HG03064 (cell line): ENCODE data around the gene SEC14L3.

Source experiments
- ATAC-seq: cut with Tn5 transposase; IDR thresholded peaks from one replicate; pipeline ENCODE4 v1.9.1; 2021; ENCODE audit warnings: low read depth; ENCODE audit not compliant: unreplicated experiment

SEC14L3 gene

DNA sequence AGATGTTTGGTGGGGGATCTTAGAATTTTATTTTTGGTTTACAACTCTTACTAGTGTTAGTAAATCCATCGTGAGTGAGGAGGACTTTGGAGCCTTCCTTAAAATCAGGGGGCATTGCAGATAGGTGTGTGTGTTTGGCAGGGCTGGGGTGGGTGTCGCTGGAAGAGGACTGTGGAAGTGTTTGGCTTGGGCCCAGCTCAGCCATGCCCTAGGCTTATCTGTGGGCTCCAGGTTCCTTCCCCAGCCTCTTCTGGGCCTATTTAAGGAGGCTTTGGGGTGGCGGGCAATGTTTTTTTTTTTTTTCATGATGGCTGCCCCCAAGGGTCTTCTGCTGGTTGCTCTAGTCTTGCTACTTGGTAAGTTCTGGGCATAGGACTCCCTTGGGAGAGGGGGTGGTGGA is 24.2 kb downstream of the SEC14L3 start:
- no peak for ATAC-seq

DNA sequence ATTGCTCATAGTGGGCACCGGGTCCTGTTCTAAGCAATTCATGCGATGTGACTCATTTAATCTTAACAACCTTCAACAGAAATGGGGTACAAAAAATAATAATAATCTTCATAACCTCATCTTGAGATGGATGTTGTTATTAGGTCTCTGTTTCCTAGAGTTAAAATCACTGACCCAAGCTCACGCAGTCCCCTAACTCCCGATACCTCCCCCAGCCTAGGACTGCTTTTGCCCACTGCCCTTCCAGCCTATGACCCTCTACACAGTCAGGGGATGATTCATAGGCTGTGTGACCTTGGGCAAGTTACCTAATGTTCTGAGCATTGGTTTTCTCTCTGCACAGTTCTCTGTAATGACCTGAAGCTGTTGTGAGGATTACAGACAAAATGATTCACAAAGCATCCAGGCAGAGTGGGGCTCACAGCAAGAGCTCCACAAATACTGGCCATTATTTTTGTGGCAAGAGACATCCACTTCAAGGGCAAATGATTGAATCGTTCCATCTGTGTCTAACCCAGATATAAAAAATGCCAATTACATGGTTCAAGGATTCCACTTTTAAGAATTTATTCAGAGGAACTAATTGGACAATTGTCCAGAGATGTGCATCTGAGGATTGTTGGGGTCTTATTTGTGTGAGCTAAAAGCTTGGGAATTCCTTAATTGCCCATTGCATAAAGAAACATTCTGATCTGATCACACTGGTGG is 26.2 kb downstream of the SEC14L3 start:
- no peak for ATAC-seq

DNA sequence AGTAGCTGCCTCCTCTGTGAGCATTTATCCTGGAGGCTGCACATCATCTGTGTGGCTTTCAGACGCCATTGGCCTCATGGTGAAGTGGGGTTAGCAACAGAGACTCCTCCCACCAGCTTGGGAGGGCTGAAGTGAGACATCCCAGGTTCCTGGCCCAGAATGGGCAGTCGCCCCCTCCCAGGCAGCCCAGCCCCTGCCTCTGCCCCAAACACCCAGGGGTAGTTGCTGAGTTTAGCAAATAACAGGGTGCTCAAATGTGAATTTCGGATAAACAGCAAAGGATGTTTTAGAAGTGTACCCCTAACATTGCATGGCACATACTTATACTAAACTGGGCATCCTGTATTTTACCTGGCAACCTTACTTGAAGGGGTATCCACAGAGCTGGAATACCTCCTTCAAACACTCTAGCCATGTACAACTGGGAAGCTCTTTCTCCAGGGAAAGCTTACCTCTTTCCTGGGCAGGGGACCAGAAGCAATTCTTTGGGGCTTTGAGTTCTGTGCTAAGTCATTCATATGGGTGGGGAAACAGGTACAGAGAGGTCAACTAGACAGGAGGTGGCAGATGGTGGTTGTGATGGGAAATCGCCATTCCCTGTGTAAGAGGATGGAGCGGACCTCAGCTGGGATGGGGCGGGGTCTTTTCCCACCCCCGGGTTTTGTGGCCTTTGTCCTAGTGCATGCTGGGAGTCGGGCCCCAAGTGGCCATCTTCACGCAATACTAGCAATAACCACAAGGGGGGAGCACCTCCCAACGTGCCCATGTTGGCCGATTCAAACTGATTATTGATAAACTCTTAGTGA is 27.0 kb downstream of the SEC14L3 start:
- no peak for ATAC-seq

DNA sequence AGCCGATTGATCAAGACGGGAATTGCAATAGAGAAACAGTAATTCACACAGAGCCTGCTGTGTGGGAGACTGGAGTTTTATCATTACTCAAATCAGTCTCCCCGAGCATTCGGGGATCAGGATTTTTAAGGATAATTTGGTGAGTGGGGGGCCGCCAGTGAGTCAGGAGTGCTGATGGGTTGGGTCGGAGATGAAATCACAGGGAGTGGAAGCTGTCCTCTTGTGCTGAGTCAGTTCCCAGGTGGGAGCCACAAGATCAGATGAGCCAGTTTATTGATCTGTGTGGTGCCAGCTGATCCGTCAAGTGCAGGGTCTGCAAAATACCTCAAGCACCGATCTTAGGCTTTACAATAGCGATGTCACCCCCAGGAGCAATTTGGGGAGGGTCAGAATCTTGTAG is 30.7 kb downstream of the SEC14L3 start:
- ATAC-seq = no peak

DNA sequence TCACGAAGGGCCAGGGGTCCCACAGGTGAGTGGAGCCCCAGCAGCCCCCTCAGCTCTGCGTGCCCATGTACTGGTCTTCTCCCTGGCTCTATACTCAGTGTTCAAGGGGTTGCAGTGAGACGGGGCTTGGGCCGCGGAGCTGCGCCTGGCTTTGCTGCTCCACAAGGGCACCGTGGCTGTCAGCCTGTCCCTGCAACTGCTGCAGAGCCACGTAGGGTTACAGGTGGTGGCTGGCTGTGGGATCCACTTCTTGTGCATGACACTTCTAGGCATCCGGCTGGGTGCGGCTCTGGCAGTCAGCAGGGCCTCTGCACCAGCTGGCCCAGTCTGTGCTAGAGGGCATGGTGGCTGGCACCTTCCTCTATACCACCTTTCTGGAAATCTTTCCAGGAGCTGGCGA is 32.0 kb downstream of the SEC14L3 start:
- no peak for ATAC-seq

DNA sequence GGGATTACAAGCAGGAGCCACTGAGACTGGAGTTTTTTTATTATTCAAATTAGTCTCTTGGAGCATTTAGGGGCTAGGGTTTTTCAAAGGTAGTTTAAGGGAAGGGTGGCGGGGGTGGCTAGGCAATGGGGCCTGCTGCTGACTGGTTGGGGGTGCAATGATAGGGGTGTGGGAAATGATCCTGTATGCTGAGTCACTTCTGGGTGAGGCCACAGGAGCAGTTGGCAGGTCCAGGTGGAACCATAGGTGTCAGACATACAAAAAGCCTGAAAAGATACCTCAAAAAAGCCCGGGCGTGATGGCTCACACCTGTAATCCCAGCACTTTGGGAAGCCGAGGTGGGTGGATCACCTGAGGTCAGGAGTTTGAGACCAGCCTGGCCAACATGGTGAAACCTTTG is 32.6 kb downstream of the SEC14L3 start:
- no peak for ATAC-seq

DNA sequence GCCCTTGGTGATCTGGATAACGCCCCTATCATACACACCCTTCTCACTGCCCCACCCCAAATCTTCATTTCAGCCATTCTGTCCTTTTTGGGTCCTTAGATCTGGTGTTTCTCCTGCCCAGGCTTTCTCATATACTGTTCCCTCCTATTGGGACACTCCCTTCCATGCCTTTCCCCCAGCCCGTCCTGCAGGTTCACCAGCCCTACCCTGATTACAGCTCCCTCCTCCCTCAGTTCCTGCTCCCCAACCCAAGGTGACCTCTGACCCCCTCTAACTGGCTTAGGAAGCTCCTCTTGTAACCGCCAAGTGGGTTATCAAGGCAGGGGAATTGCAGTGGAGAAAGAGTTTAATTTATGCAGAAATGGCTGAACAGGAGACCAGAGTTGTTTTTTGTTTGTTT is 33.3 kb downstream of the SEC14L3 start:
- no peak for ATAC-seq

DNA sequence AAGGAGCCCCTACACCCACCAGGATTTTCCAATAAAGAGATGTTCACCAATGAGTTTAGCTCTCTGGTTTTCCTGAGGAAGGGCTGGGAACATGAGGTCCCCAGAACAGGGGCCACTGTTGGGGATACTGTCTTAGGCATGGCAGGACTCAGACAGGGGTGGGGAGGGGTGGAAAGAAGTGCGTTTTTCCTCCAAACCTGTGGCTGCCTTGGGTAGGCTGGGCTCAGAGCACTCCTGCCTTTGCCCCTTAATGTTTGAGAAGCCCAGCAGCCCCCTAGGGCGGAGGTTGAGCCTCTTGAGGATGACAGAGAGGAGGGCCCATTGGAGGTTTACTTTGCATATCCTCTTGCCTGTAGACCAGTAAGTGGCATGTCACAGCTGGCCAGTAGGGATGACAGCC is 35.6 kb downstream of the SEC14L3 start:
- ATAC-seq = no peak

DNA sequence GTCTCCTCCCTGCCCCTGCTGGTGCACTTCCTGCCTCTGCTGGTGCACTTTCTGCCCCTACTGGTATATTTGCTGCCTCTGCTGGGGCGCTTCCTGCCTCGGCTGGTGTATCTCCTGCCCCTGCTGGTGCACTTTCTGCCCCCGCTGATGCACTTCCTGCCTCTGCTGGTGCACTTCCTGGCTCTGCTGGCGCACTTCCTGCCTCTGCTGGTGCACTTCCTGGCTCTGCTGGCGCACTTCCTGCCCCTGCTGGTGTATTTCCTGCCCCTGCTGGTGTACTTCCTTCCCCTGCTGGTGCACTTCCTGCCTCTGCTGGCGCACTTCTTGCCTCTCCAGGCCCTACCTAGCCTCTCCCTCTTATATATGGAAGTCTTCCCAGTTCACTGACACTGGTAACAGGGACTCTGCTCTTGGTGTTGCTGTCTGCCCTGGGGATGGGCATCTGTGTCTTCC is 36.1 kb downstream of the SEC14L3 start:
- no peak for ATAC-seq

DNA sequence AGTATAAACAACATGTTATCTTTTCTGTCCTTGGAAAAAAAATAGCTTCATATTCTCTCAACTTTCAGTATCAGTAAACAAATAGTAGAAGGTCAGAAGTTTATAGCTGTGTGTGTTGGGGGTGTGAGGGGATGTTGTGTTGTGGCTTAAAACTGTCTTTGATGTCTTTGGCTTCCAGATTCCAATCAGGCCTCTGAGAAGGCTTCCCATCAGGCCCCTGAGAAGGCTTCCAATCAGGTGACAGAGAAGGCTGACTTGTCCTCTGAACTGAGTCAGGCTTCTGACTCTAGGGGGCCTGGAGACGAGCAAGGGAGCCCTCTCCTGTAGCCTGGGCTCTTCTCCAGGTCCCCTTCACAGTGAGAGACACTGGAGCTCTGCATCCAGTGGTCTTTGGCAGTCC is 37.0 kb downstream of the SEC14L3 start:
- no peak for ATAC-seq

DNA sequence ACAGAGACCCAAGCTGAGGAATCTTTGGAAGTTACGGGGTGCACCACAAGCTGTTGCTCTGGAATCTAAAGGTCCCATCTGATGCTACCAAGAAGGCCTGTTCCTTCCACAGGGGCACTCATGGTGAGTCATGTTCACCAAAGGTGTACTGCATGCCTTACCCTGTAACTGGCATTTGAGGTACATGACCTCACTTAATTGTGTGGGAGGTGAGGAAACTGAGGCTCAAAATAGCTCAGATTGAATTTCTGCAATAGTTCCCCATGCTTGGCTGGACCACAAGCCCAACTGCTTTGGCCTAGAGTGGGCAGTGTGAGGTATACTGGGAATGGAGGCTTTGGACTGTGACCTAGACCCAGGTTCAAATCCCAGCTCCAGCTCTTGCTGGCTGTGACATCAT is 38.0 kb downstream of the SEC14L3 start:
- no peak for ATAC-seq

DNA sequence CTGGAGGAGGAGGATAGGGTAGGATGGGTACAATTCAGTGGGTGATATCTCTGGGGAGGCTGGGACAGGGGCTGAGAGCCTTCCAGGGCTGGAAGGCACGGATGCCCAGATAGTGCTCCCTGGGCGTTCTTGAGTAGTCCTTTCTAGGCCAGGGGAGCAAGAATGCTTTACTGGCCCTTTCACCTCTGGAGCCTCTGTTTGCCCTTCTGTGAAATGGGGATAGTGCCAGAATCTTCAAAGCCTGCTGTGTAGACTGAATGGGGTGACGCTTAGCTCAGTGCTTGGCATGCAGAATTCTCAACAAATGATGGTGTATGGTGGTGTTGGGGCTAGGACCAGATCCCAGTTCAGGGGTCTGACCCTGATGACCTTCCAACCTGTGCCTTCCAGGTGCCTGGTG is 38.6 kb downstream of the SEC14L3 start:
- no peak for ATAC-seq

DNA sequence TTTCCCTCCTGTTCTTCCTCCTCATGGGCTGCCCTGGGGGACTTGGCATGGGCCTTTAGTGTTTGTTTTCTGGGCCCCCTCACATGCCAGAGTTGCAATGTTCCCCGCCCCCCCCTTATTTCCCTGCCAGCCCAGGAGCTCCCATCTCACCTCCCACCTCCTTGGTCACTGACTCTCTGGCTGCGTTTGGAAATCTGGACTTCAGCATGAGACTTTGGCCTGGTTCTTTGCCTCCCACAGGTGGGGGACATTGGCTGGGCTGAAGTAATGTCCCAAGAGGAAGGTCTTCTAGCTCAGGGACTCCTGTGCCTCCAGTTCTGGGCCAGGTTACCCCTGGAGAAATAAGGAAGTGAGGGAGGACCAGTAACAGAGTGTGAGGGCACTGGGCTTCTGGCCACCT is 39.3 kb downstream of the SEC14L3 start:
- no peak for ATAC-seq

DNA sequence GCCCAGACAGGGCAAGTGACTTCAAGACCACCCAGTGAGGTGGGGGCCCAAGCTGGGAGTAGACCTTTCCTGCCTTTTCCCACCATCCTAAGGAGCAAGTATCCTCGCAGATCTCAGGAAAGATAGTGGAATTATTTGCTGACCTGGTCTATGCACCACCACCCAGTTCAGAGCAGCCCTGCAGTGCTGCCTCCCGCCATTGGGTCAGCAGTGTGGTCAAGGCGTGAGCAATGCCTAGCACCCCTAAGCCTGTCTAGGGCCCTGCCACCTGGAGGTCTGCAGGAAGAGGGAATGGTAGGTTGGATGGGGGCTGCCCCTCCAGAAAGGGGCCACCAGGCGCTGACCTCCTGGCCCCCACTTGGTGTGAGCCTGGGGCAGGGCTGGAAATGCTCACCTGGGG is 39.7 kb downstream of the SEC14L3 start:
- ATAC-seq = no peak

DNA sequence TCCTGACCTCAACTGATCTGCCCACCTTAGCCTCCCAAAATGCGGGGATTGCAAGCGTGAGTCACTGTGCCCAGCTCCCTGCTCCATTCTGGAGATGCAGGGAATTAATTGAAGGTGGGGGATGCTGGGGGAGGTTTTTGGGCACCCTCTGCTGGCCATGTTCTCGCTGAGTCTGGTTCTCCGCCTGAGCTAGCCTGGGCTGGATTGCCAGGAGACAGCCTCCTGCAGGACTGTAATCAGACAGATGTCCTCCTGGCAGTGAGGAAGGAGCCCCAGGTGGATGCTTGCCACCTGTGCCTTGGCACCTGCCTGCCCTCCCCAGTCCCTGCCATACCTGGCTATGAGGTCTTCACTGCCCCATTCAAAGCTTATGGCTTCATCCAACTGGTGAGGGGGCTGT is 40.9 kb downstream of the SEC14L3 start:
- ATAC-seq = no peak

DNA sequence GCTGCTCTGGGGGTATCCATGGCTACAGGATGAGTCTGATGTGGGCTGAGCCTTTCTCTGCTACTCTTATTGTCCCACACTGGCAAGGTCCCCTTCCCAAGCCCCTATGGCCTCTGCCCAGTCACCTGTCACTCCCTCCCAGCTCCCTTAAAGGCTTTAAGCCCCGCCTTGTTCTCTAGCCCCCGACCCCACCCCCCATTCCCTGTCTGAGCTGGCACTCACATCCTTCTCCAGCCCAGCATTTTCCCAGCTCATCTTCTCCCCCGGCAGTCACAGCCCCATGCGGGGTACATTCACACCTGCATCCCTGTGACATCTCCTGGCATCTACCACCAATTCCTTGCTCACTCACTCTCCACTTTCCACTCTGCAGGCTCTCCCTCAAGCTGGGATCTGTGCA is 41.9 kb downstream of the SEC14L3 start:
- no peak for ATAC-seq

DNA sequence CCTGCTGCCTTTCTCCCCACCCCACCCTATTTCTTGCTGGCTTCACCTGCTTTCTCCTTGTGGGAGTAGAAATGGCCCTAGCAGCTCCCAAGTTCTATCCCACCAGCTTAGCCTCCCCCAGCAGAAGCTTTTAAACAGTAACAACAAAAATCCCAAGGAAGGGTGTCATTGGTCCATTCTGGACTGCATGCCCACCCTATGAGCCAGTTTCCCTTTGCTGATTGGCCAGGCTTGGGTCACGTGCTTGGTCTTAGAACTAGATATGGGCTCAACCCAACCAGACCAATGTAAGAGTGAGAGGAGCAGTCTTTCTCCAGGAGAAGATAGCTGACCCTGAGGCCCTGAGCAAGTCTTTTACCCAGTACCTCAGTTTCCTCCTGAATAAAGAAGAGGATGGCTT is 43.9 kb downstream of the SEC14L3 start:
- ATAC-seq = no peak

DNA sequence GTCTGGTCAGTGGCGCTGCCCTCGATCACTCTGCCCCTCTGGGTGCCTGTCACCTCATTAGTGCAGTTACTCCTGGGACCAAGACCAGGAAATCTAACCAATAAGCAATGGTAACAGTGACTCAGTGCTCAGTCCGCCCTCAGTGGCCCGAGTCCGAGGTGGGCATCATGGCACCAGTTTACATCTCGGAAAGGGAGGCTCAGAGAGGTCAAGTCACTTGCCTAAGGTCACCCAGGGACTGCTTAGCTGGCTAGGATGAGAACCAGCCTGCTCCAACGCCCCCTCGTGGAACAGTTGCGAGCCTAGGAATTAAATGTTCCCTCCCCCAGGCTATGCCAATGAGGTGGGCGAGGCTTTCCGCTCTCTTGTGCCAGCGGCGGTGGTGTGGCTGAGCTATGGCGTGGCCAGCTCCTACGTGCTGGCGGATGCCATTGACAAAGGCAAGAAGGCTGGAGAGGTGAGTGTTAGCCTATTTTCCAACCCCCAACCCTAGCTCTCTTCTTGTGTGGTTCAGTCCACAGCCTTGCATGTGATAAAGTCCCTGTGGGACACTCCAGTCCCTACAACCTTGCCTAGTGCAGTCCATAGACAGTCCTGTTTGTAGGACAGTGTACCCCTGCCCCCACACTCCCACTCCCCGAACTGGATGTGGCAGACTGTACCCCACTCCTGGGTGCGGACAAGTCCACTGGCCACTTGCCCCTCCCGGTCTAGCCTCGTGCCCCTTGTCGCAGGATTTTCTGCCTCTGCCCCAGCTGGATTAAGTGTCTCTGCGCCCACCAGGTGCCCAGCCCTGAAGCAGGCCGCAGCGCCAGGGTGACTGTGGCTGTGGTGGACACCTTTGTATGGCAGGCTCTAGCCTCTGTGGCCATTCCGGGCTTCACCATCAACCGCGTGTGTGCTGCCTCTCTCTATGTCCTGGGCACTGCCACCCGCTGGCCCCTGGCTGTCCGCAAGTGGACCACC is 45.1 kb downstream of the SEC14L3 start:
- ATAC-seq = no peak

DNA sequence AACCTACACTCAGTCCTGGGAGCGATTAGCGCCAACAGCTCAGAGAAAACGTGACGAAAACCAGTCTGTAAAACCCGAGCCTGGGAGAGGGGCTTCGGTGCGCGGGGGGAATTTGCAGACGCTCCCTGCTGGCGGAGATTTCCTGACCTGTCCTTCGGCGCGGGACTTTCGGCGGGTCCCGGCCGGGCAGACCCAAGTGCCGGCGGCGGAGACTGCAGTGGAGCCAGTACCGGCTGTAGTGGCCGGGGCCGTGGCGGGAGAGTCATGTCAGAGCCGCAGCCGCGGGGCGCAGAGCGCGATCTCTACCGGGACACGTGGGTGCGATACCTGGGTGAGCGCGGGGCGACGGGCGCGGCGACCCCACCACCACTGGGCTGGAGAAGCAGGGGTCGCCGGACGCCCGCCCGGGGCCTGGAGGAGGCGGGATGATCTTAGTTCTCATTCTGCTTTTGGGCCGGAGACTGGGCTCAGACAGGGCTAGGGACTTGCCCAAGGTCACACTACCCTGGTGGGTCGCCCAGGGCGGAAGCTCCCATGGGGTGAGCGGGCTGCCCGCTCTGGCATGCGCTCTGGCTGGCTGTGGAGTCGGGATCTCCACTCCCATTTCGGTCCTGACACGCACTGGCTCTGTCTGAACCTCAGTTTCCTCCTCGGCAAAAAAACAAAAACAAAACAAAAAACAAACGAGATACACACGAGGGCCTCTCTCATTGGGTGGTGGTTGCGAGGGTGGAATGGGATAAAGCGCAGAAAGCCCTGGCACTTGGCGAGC is 46.0 kb downstream of the SEC14L3 start, which contains the start of gene MTFP1:
Gene MTFP1 (plus strand): TSS at position 153 of the 772 bp plus-strand sequence. CDS start 112 bp downstream, at position 265.
- ATAC-seq = no peak

DNA sequence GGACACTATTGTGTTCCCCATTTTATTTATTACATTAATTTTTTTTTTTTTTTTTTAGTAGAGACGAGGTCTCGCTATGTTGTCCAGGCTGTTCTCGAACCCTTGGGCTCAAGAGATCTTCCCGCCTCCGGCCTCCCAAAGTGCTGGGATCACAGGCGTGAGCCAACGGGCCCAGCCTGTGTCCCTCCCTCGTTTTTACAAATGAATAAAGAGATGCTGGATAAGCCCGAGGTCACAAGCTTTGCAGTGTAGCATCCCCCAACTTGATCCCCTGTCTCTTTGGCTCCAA is 46.5 kb downstream of the SEC14L3 start:
- ATAC-seq = no peak
